Astrocyte (in vitro differentiated cells and primary cell): ENCODE results near the gene VAMP8. TPM values are rescaled to one million over a fixed set of nuclear protein-coding genes. Genes with fewer than 3 reads are reported as not detected.

Experiments
- DNase-seq: peaks from one replicate; pipeline ENCODE4 v3.0.0-alpha.2; 2010; ENCODE audit warnings: low read depth
- FAIRE-seq: peaks from 2 replicates; lab custom pipeline; 2011; peaks lifted over from hg19 to GRCh38; lab: Jason Lieb, UNC
- H2AFZ ChIP-seq: 2 replicates; pipeline ENCODE4 v1.6.0; 2012; ENCODE audit warnings: low read depth, low read length, inconsistent platforms
- H3K27ac ChIP-seq: 2 replicates; pipeline ENCODE4 v1.5.1; 2011; ENCODE audit warnings: low read depth, low read length, inconsistent platforms
- H3K27me3 ChIP-seq: 2 replicates; pipeline ENCODE4 v1.6.0; 2011; ENCODE audit warnings: low read length, inconsistent platforms; ENCODE audit not compliant: insufficient read depth
- H3K36me3 ChIP-seq: 2 replicates; pipeline ENCODE4 v1.5.1; 2011; ENCODE audit warnings: low read length, inconsistent platforms; ENCODE audit not compliant: insufficient read depth
- H3K4me1 ChIP-seq: 2 replicates; pipeline ENCODE4 v1.5.1; 2011; ENCODE audit warnings: low read length, inconsistent platforms; ENCODE audit not compliant: insufficient read depth
- H3K4me2 ChIP-seq: 2 replicates; pipeline ENCODE4 v1.6.0; 2012; ENCODE audit warnings: low read length, inconsistent platforms
- H3K4me3 ChIP-seq: 2 replicates; pipeline ENCODE4 v1.5.1; 2011; ENCODE audit warnings: low read depth, mild to moderate bottlenecking, low read length, inconsistent platforms; ENCODE audit not compliant: insufficient read depth
- H3K79me2 ChIP-seq: 2 replicates; pipeline ENCODE4 v1.6.0; 2012; ENCODE audit warnings: mild to moderate bottlenecking, low read length, inconsistent platforms; ENCODE audit not compliant: insufficient read depth
- H3K9ac ChIP-seq: 2 replicates; pipeline ENCODE4 v1.6.0; 2012; ENCODE audit warnings: mild to moderate bottlenecking, low read length, inconsistent platforms
- H3K9me3 ChIP-seq: 2 replicates; pipeline ENCODE4 v1.5.1; 2012; ENCODE audit warnings: low read depth, mild to moderate bottlenecking, low read length, inconsistent platforms; ENCODE audit not compliant: insufficient read depth
- H4K20me1 ChIP-seq: 2 replicates; pipeline ENCODE4 v1.6.0; 2012; ENCODE audit warnings: low read length, inconsistent platforms; ENCODE audit not compliant: insufficient read depth
- H3K27ac Mint-ChIP-seq: one replicate; pipeline ENCODE4 v1.8.0; 2021; ENCODE audit warnings: mild to moderate bottlenecking, mixed read lengths; ENCODE audit not compliant: unreplicated experiment
- H3K27me3 Mint-ChIP-seq: one replicate; pipeline ENCODE4 v1.8.0; 2021; ENCODE audit warnings: low read depth, mixed read lengths; ENCODE audit not compliant: unreplicated experiment
- H3K36me3 Mint-ChIP-seq: one replicate; pipeline ENCODE4 v1.8.0; 2021; ENCODE audit warnings: low read depth, mixed read lengths; ENCODE audit not compliant: unreplicated experiment
- H3K4me1 Mint-ChIP-seq: one replicate; pipeline ENCODE4 v1.8.0; 2021; ENCODE audit warnings: low read depth, mixed read lengths; ENCODE audit not compliant: unreplicated experiment
- H3K4me3 Mint-ChIP-seq: one replicate; pipeline ENCODE4 v1.8.0; 2021; ENCODE audit warnings: mild to moderate bottlenecking, moderate library complexity, mixed read lengths; ENCODE audit not compliant: unreplicated experiment
- H3K9me3 Mint-ChIP-seq: one replicate; pipeline ENCODE4 v1.8.0; 2021; ENCODE audit warnings: mild to moderate bottlenecking, mixed read lengths; ENCODE audit not compliant: unreplicated experiment
- CTCF ChIP-seq: IDR thresholded peaks from 2 replicates; pipeline ENCODE4 v1.5.1; 2011; ENCODE audit warnings: low read depth, mild to moderate bottlenecking, inconsistent platforms, low read length, moderate library complexity; ENCODE audit not compliant: insufficient read depth
- EZH2 ChIP-seq: IDR thresholded peaks from 2 replicates; pipeline ENCODE4 v1.6.1; 2012; ENCODE audit warnings: mild to moderate bottlenecking, low read length, inconsistent platforms; ENCODE audit not compliant: insufficient read depth
- total RNA-seq: library from RNA; stranded (reverse); gene quantifications from 2 replicates; pipeline ENCODE4 v1.2.1, GENCODE V29; 2021

VAMP8 gene
- total RNA-seq, 1 donor from 2014 or later: 35.3 TPM

GRCh38 chr2:85600951-85601770, 23.8 kb downstream of the VAMP8 start:
- DNase-seq: no peak
- Histone ChIP-seq H3K27ac (no peak overlapping the region), H3K27me3 (no peaks in the 10 kb centered on the region), H3K4me3 (peak overlapping the region; percentile 92), H2AFZ (no peak overlapping the region), H3K4me2 (peak overlapping the region; percentile 91), H3K9me3 (no peaks in the 10 kb centered on the region), H4K20me1 (peaks cover 28% of the 10 kb centered on the region), H3K36me3 (peaks cover 8% of the 10 kb centered on the region), H3K9ac (peak overlapping the region; percentile 78), H3K4me1 (peaks cover 26% of the 10 kb centered on the region), H3K79me2 (peaks cover 30% of the 10 kb centered on the region)
- peaks cover 28% of the 10 kb centered on the region for H3K4me1 Mint-ChIP-seq
- H3K27me3 Mint-ChIP-seq: no peaks in the 10 kb centered on the region
- H3K4me3 Mint-ChIP-seq: peak overlapping the region; percentile 86
- H3K36me3 Mint-ChIP-seq: peaks cover 10% of the 10 kb centered on the region
- TF ChIP-seq CTCF: no peak
- no peaks in the 10 kb centered on the region for H3K9me3 Mint-ChIP-seq
- FAIRE-seq: no peak
- H3K27ac Mint-ChIP-seq: peak overlapping the region; percentile 72

DNA sequence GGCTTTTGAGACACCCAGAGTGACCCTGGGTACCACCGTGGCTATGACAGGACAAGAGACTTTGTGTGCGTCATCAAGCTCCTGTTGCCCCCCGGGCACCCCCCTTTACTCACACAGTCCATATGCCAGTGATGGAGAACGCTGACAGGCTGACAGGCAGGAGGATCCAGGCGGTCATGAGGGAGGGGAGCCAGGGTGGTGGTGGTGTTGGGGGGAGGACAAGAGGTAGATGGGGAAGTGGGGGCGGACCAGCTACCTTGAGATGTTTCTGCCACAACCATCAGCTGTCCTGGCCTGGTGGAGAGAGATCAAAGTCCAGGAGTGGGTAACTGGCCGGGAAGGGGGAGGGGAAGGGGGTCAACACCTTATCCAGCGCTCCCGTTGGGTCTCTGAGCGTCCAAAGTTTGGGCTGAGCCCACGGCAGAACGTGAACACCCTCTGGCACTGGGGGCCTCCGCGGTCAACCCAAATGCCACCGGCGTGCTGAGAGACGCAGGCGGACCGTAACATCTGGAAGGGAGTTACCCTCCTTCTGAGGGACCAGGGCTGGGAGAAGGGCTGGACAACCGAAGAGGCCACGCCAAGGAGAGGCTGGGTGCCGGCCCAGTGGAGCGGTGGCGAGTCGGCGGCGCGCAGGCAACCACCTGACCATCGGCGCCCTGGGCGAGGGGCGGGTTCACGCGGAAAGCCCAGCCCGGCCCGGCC, 24.5 kb downstream of the VAMP8 start:
- Histone ChIP-seq H3K4me1 (peaks cover 22% of the 10 kb centered on the region), H3K27ac (no peak overlapping the region), H3K79me2 (peaks cover 23% of the 10 kb centered on the region), H3K36me3 (peaks cover 5% of the 10 kb centered on the region), H3K4me3 (peak overlapping the region; percentile 92), H3K9me3 (no peaks in the 10 kb centered on the region), H3K9ac (peak overlapping the region; percentile 78), H3K4me2 (peak overlapping the region; percentile 91), H3K27me3 (no peaks in the 10 kb centered on the region), H2AFZ (peak overlapping the region; percentile 82), H4K20me1 (peaks cover 28% of the 10 kb centered on the region)
- H3K27me3 Mint-ChIP-seq: no peaks in the 10 kb centered on the region
- peak overlapping the region; percentile 72 for H3K27ac Mint-ChIP-seq
- peak overlapping the region; percentile 86 for H3K4me3 Mint-ChIP-seq
- DNase-seq (no peak), FAIRE-seq (no peak)
- H3K9me3 Mint-ChIP-seq: no peaks in the 10 kb centered on the region
- TF ChIP-seq CTCF (no peak), EZH2 (no peak)
- peaks cover 10% of the 10 kb centered on the region for H3K36me3 Mint-ChIP-seq
- peaks cover 32% of the 10 kb centered on the region for H3K4me1 Mint-ChIP-seq
